Spinal cord (tissue), 10 donors: ENCODE measurements around the gene PRRT1. TPM values are rescaled to one million over a fixed set of nuclear protein-coding genes. Genes with fewer than 3 reads are reported as not detected.

Experiments used
- DNase-seq, 6 donors: peaks; one replicate each; pipeline versions ENCODE4 v3.0.0 to v3.0.0-alpha.2; 2013 to 2015; ENCODE audit warnings: low spot score in 6 of 6, low read depth in 4 of 6
- H3K27ac ChIP-seq: one replicate; pipeline ENCODE4 v1.5.1; 2013; ENCODE audit warnings: low read depth, low read length, control low read depth
- H3K27me3 ChIP-seq: one replicate; pipeline ENCODE4 v1.6.1; 2013; ENCODE audit warnings: low read length; ENCODE audit not compliant: control insufficient read depth, insufficient read depth
- H3K36me3 ChIP-seq: one replicate; pipeline ENCODE4 v1.6.1; 2013; ENCODE audit warnings: low read length; ENCODE audit not compliant: control insufficient read depth, insufficient read depth
- H3K4me1 ChIP-seq: one replicate; pipeline ENCODE4 v1.6.1; 2013; ENCODE audit warnings: low read length; ENCODE audit not compliant: control insufficient read depth, insufficient read depth
- H3K4me3 ChIP-seq: one replicate; pipeline ENCODE4 v1.5.1; 2013; ENCODE audit warnings: low read depth, low read length, control low read depth
- H3K9me3 ChIP-seq: one replicate; pipeline ENCODE4 v1.6.1; 2013; ENCODE audit warnings: low read length; ENCODE audit not compliant: control insufficient read depth, insufficient read depth
- whole genome bisulfite sequencing: methylation state at CpG from one replicate; pipeline ENCODE4 v1.1.5; 2013; ENCODE audit warnings: missing lambda C conversion rate; ENCODE audit not compliant: insufficient coverage; 5-methylcytosine and 5-hydroxymethylcytosine counted together
- polyA plus RNA-seq, 2 donors: library from polyadenylated mRNA; unstranded; fragments of 120-200 nt; gene quantifications; one replicate each; pipeline ENCODE4 v1.2.1, GENCODE V29; 2013; ENCODE audit not compliant: insufficient read length in 2 of 2
- total RNA-seq, 2 donors: library from RNA; depleted of rRNA in 1 of 2; stranded (reverse); fragments of 120-200 nt in 1 of 2; fragments of >200 nt in 1 of 2; gene quantifications; one replicate each; pipeline versions ENCODE4 v1.2.3 to v1.2.4, GENCODE V29; 2013 to 2014
- donor health status: healthy.

PRRT1 gene
- total and polyA plus RNA-seq, 4 donors: 0.83 to 17.7 (median 8.2) TPM

DNA sequence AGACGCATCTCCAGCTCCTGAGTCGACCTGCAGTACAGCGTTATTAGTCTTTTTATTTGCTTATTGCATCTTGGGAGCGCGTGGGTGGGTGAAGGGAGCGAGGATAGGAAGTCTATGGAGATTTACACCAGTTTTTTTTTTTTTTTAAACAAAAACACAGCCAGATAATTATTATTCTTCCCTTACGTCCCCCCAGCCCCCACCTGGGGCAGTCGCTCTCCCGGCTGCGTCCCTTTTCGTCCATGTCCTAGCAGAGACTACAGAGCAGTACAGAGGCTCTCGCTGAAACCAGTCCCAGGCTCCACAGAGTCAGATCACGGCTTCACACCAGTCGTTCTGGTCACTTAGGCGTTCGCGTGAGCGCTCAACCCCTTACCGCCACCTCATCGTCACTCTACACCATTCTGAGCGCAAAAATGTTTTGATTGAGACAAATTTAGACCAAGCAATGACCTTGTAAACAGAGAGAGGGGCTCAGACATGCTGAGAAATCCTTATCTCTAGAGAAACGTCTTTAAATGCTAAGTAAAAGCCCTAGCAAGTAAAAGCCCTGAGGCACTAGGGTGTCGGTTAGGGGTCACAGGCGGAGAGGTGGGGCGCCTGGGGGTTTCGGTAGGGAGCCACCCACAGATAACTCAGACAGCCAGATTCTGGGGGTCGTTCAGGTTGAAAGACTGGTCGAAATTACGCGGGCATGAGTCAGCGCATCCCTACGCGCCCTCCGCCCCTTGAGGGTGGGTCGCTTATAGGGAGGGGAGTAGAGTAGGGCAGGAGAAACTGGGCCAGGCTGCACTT, 1.2 kb upstream of the PRRT1 start:
- peak in 2 of 6 donors; percentile 37 to 38 for DNase-seq
- H3K27ac ChIP-seq: peak overlapping the region; percentile 94
- 6% methylated on average over 24 of the region's 35 CpGs for whole genome bisulfite sequencing
- H3K36me3 ChIP-seq: peaks cover 31% of the 10 kb centered on the region
- no peaks in the 10 kb centered on the region for H3K9me3 ChIP-seq
- peaks cover 19% of the 10 kb centered on the region for H3K27me3 ChIP-seq
- peak overlapping the region; percentile 93 for H3K4me3 ChIP-seq
- peaks cover 62% of the 10 kb centered on the region for H3K4me1 ChIP-seq

DNA sequence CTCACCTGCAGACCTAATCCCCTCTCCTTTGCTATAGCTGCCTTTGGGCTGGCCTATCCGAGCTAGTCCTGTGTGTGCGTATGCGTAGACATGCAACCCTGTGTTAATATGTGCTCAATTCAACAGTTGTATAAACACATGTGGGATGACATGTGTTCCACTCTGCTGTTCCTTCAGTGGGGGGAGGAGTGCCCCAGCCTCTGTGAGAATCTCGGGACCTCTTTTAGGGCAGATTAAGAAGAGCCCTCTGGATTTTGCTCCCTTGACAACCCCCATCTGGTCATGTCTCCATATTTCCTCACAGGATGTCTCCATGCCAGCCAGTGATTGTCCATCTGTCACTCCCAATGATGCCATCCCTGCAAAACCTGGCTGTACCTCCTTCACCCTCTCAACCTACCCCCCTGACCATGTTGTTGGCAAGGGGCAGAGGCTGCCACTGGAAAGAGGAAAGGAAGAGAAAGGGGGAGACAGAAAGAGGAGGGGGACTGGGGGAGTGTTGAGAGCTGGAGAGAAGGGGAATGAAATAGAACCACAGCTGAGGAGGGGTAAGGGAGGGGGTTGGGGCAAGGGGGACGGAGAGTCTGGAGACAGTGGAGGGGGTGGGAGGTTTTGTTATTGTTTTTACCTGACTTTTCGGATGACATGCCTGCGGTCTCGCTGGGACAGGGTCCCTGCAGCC, 417 bp downstream of the PRRT1 start:
- peaks cover 19% of the 10 kb centered on the region for H3K27me3 ChIP-seq
- H3K36me3 ChIP-seq: peaks cover 16% of the 10 kb centered on the region
- peak overlapping the region; percentile 16 for H3K4me3 ChIP-seq
- peaks cover 62% of the 10 kb centered on the region for H3K4me1 ChIP-seq
- DNase-seq: peak in 2 of 6 donors; percentile 31 to 74
- 42% methylated on average over 3 of the region's 8 CpGs for WGBS
- no peaks in the 10 kb centered on the region for H3K9me3 ChIP-seq
- peak overlapping the region; percentile 29 for H3K27ac ChIP-seq

DNA sequence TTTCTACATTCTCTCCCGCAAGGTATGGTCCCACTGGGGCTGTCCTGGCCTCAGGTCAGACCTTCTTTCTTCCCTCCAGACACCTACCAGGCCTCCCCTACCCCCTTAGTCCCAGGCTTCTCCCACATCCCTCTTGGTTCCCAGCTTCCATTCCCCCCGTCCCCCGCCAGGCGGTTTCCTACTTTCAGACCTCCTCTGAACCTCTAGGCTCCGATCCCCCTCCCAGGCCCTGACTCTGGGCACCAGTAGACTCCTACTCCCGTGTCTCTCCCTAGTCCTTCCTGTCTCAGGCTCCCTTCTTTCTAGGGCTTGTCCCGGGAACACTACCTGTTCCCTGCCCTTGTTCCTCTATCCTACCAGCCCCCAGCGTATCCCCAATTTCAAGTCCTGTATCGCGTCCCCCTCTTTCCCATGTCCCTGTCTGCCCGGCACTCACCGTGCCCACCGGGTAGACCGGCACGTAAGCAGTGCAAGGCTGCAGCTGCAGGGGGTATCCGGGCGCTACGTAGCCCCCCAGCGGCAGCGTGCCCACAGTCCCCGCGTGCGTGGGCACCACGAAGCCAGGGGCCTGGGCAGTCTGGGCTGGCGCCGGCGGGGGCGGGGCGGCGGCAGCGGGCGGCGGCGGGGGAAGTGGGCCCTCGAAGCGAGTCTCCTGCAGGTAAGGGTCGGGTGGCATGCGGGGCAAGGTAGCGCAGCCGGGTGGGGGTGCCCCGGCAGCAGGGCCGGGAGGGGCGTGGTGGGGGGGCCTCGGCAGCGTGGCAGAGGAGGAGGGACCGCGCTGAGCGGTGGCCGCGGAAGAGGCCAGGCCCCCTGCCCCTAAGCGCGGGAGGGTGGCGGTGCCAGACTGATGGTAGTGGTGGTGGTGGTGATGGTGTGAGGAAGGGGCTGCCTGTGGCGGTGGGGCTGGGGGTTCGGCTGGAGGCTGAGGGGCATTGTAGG, 1.5 kb downstream of the PRRT1 start:
- H3K9me3 ChIP-seq: no peaks in the 10 kb centered on the region
- peaks cover 19% of the 10 kb centered on the region for H3K27me3 ChIP-seq
- 12% methylated on average over 55 of the region's 55 CpGs for WGBS
- no peak overlapping the region for H3K27ac ChIP-seq
- peaks cover 8% of the 10 kb centered on the region for H3K36me3 ChIP-seq
- peak overlapping the region; percentile 16 for H3K4me3 ChIP-seq
- no peak for DNase-seq
- peaks cover 57% of the 10 kb centered on the region for H3K4me1 ChIP-seq

GRCh38 chr6:32149092-32149755, 2.5 kb downstream of the PRRT1 start:
- no peaks in the 10 kb centered on the region for H3K9me3 ChIP-seq
- H3K36me3 ChIP-seq: peaks cover 8% of the 10 kb centered on the region
- no peak for DNase-seq
- H3K4me3 ChIP-seq: peak overlapping the region; percentile 43
- peaks cover 19% of the 10 kb centered on the region for H3K27me3 ChIP-seq
- H3K27ac ChIP-seq: no peak overlapping the region
- H3K4me1 ChIP-seq: peaks cover 48% of the 10 kb centered on the region
- 20% methylated on average over 38 of the region's 47 CpGs for WGBS

- DNase-seq: peak in 3 of 6 donors; percentile 22 to 89 (median 86)
- Histone ChIP-seq H3K4me1 (peaks cover 46% of the 10 kb centered on the region), H3K36me3 (peaks cover 8% of the 10 kb centered on the region), H3K27ac (no peak overlapping the region), H3K9me3 (no peaks in the 10 kb centered on the region), H3K4me3 (peak overlapping the region; percentile 43), H3K27me3 (peaks cover 19% of the 10 kb centered on the region)
- WGBS: 8% methylated on average over 29 of the region's 39 CpGs
Observed at GRCh38 chr6:32148289-32149091, 3.2 kb downstream of the PRRT1 start.

GRCh38 chr6:32147401-32148132, 4.2 kb downstream of the PRRT1 start:
- WGBS: no CpG with 5 or more reads among the region's 4 CpGs
- H3K4me3 ChIP-seq: no peak overlapping the region
- no peaks in the 10 kb centered on the region for H3K9me3 ChIP-seq
- H3K36me3 ChIP-seq: peaks cover 8% of the 10 kb centered on the region
- no peak for DNase-seq
- peaks cover 37% of the 10 kb centered on the region for H3K4me1 ChIP-seq
- peaks cover 19% of the 10 kb centered on the region for H3K27me3 ChIP-seq
- no peak overlapping the region for H3K27ac ChIP-seq

- Histone ChIP-seq H3K36me3 (peaks cover 8% of the 10 kb centered on the region), H3K4me1 (peaks cover 29% of the 10 kb centered on the region), H3K9me3 (no peaks in the 10 kb centered on the region), H3K27ac (no peak overlapping the region), H3K27me3 (peaks cover 19% of the 10 kb centered on the region), H3K4me3 (no peak overlapping the region)
- no peak for DNase-seq
- WGBS: 38% methylated on average over 4 of the region's 4 CpGs
Observed at GRCh38 chr6:32146687-32147086, 5.1 kb downstream of the PRRT1 start.

DNA sequence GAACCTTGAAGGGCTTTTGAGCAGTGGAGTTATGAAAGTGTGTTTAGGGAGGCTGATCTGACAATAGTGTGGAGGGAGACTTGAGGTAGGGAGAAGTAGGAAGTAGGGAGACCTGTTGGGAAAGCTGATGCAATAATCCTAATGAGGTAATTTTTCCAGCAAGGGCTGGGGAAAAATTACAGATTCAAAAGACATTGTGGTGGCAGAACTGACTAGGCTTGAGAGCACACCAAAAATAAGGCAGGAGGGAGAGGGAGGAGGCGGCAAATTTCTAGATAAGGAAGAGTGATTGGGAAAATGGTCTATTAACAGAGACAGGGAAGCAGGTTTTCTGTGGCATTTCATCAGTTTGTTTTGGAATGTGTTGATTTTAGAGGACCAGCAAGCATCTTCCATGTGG, 5.5 kb downstream of the PRRT1 start:
- 100% methylated on average over 1 of the region's 1 CpG for WGBS
- Histone ChIP-seq H3K27me3 (peaks cover 19% of the 10 kb centered on the region), H3K27ac (no peak overlapping the region)

More for the DNA sequence above, 5.5 kb downstream of the PRRT1 start:
- Histone ChIP-seq H3K4me1 (peaks cover 25% of the 10 kb centered on the region), H3K9me3 (no peaks in the 10 kb centered on the region), H3K4me3 (no peak overlapping the region), H3K36me3 (peaks cover 8% of the 10 kb centered on the region)
- no peak for DNase-seq
